GM12875 (cell line): ENCODE results near the gene CD48.

Source experiments
- H3K4me3 ChIP-seq: one replicate; pipeline ENCODE4 v1.5.1; 2011; ENCODE audit warnings: low read depth, low read length, control low read depth
- CTCF ChIP-seq: IDR thresholded peaks from 2 replicates; pipeline ENCODE4 v1.5.1; 2011; ENCODE audit warnings: low read depth, mild to moderate bottlenecking, control low read depth, inconsistent platforms, low read length, moderate library complexity, borderline replicate concordance; ENCODE audit not compliant: insufficient read depth

Gene CD48

DNA sequence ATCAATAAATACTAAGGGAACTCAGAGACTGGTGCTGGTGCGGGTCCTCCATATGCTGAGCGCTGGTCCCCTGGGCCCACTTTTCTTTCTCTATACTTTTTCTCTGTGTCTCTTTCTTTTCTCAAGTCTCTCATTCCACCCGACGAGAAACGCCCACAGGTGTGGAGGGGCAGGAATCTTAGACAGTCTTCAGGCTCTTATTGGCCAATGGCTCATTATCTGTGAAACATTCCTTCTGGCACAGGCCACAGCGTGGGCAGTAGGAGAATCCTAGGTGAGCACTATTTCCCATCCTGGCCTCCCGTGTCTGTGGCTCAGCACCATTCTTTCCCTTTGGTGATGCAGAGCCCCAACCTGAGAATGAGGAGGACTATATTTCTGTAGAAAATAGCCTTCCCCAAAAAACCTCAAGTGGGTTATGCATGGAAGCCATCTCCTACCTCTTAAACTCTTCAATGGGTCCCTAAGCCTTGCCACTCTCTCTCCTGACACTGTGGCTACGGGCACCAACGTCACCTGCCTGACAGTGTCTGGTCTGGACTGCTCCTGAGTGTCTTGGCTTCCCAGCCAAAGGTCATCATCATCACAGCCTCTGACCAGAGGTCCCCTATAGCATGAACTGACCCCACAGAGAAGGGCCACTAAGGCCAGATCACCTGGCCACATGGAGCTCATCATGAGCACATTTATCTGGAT, 58.5 kb downstream of the CD48 start:
- TF ChIP-seq CTCF: no peak
- peak overlapping the region; percentile 44 for H3K4me3 ChIP-seq

DNA sequence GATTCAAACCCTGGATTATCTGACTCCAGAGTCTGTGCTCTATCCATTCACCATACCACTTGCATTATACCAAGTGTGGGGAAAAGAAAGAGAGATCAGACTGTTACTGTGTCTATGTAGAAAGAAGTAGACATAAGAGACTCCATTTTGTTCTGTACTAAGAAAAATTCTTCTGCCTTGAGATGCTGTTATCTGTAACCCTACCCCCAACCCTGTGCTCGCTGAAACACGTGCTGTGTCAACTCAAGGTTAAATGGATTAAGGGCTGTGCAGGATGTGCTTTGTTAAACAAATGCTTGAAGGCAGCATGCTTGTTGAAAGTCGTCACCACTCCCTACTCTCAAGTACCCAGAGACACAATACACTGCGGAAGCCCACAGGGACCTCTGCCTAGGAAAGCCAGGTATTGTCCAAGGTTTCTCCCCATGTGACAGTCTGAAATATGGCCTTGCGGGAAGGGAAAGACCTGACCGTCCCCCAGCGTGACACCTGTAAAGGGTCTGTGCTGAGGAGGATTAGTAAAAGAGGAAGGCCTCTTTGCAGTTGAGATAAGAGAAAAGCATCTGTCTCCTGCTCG, 59.5 kb downstream of the CD48 start:
- H3K4me3 ChIP-seq: peak overlapping the region; percentile 28

GRCh38 chr1:160651433-160652064, 60.1 kb downstream of the CD48 start:
- no peak for TF ChIP-seq CTCF
- no peak overlapping the region for H3K4me3 ChIP-seq

- peak overlapping the region; percentile 92 for H3K4me3 ChIP-seq
- TF ChIP-seq CTCF: no peak
Measured at GRCh38 chr1:160647329-160647720, 64.3 kb downstream of the CD48 start.

DNA sequence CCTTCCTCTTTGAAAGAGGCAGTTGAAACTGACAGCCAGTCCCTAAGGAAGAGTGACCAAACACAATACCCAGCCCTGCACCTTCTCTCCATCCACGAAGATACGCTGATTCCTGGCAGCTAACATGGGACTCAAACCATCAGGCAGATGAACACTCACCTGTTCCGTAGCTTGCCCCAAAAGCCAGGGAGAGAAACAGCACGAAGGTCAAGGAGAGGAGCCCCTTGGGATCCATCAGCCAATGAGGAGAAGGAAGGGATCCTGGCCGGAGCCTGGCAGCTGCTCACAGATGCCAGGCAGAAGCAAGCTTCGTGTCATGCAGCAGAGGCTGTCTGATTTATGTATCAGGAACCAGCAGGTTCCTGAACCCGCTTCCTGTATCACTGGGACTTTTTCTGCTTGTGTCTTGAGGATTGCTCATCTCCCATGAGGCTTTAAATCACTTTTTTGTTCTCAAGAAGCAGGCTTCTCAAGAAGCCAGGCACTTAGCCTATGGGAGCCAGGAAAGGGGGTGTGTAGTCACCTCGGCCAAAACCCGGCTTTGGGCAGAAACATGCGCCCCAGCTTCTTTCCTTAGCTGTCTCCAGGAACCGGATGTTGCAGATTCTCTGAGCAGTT, 64.8 kb downstream of the CD48 start, which contains the start of gene SLAMF1:
SLAMF1 (minus strand) TSS at position 334 of the 618 bp plus-strand sequence; CDS start at position 235, 99 bp downstream.
- TF ChIP-seq CTCF: no peak
- H3K4me3 ChIP-seq: peak within 1 kb of the TSS; percentile 92

GRCh38 chr1:160646180-160646579, 65.4 kb downstream of the CD48 start:
- no peak for TF ChIP-seq CTCF
- H3K4me3 ChIP-seq: peak overlapping the region; percentile 92

DNA sequence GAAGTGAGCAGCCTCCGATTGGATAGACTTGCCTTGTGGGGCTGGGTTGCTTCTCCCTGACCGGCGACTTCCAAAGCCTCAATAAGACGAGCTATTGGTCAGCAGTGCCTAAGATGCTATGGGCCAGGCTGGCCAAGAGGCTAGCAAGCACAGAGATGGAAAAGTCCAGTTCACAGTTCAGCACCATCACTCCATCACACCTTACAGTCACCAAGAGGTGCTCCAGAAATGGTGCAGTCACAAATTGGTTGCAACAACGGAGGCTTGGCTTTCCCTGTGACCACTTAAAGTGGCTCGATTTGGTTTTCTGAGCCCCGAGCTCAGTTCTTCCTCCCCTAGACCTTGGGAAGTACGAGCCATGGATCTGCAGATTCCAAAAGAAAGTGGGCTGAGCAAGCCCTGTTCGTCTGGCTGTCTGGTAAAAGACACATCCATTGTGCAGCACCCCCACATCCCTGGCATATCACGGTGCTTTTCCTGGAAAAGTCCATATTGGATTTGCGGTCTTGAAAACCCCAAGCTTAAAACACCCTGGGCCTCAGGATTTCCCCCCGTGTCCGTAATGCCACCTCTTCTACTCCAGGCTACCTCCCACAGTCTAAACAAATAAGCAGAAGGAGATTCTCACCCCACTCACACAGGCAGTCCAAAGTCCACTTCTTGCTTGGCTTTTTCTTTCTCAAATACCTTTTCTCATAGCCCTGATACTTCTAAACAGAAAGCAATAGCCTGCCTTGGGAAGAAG, 66.1 kb downstream of the CD48 start:
- H3K4me3 ChIP-seq: peak overlapping the region; percentile 92
- TF ChIP-seq CTCF: no peak
